Adrenal gland (tissue), 12 donors: ENCODE measurements around the gene CYB561A3. TPM values are rescaled to one million over a fixed set of nuclear protein-coding genes. Genes with fewer than 3 reads are reported as not detected.

Experiments
- DNase-seq, 7 donors: peaks; one replicate each; pipeline ENCODE4 v3.0.0-alpha.2; 2019 to 2020
- H3K27ac ChIP-seq, 5 donors: fragments of 200-600 bp; sonication (generic) in 4 of 5; 1 replicate in 3 of 5; 2 replicates in 2 of 5; pipeline versions ENCODE4 v1.5.1 to v1.8.0; 2016 to 2020; ENCODE audit warnings: mild to moderate bottlenecking in 1 of 5
- H3K27me3 ChIP-seq: fragments of 200-600 bp; 2 replicates; pipeline ENCODE4 v1.8.0; 2021
- H3K36me3 ChIP-seq, 2 donors: fragments of 200-600 bp; replicated peaks in 1 of 2; 1 replicate in 1 of 2; 2 replicates in 1 of 2; pipeline versions ENCODE4 v1.5.1 to v1.8.0; 2018 to 2022
- H3K4me1 ChIP-seq, 2 donors: fragments of 200-600 bp; replicated peaks in 1 of 2; 1 replicate in 1 of 2; 2 replicates in 1 of 2; pipeline versions ENCODE4 v1.5.1 to v1.8.0; 2018 to 2021
- H3K4me3 ChIP-seq, 4 donors: fragments of 200-600 bp; sonication (generic) in 3 of 4; one replicate each; pipeline ENCODE4 v1.5.1; 2016 to 2018
- H3K9me3 ChIP-seq, 3 donors: fragments of 200-600 bp; sonication (generic) in 1 of 3; replicated peaks in 1 of 3; 1 replicate in 2 of 3; 2 replicates in 1 of 3; pipeline versions ENCODE4 v1.5.1 to v1.8.0; 2016 to 2021
- POLR2A ChIP-seq, 2 donors: fragments of 450-650 bp; IDR thresholded peaks; one replicate each; pipeline ENCODE4 v1.6.1; 2017; ENCODE audit warnings: antibody characterized with exemption in 2 of 2, mild to moderate bottlenecking in 2 of 2, moderate library complexity in 1 of 2
- WGBS, 4 donors: extraction: QIAGEN DNeasy Blood & Tissue Kit in 2 of 4; methylation state at CpG; one replicate each; pipeline versions ENCODE4 v1.1.5 to v1.1.7; 2013 to 2017; 5-methylcytosine and 5-hydroxymethylcytosine counted together
- intact Hi-C, 2 donors: fragments of 100-400 bp; cut with DNase I; formaldehyde crosslinking; loops; one replicate each; pipeline versions ENCODE4 v1.14.1 to v1.15.0; 2022 to 2023
- polyA plus RNA-seq, 3 donors: library from polyadenylated mRNA; stranded (reverse); fragments of 200-250 nt in 2 of 3; fragments of 350-450 nt in 1 of 3; fragmentation: Illumina TruSeq in 1 of 3; extraction: RNeasy Lipid Tissue Mini Kit (QIAGEN cat#74804) in 1 of 3; gene quantifications; one replicate each; pipeline ENCODE4 v1.2.3, GENCODE V29; 2013 to 2014
- total RNA-seq, 9 donors: library from RNA; depleted of rRNA in 4 of 9; stranded (reverse); fragments of >200 nt in 4 of 9; fragments of 120-200 nt in 1 of 9; fragmentation: NEBNext Ultra II Directional in 1 of 9; extraction: Animal tissue kit (Norgen Biotek cat#: 25700) in 1 of 9; gene quantifications; one replicate each; pipeline versions ENCODE4 v1.1.0 to v1.2.4, GENCODE V29; 2013 to 2023
- TF ChIP-seq, protein P1 (sequence below), 6 experiments: fragments of 450-650 bp in 4 of 6; fragments of 200-600 bp in 2 of 6; sonication (generic) in 1 of 6; IDR thresholded peaks; 1 replicate in 5 of 6; 2 replicates in 1 of 6; pipeline versions ENCODE4 v1.5.1 to v1.8.0; 2016 to 2021; ENCODE audit warnings: antibody characterized with exemption in 6 of 6, mild to moderate bottlenecking in 2 of 6, moderate library complexity in 1 of 6
- donor health status: healthy with polysubstance abuse.
- donor health status: Bipolar disorder and iron deficiency.
- donor health status: DM: yes; HTN: yes; CAD: no.
- donor health status: DM: no; HTN: no; CAD: no.
- donor health status: DM: no; HTN: no; CAD: no.
- donor health status: DM: yes; HTN: yes; CAD: no.

CYB561A3 gene
- total and polyA plus RNA-seq, 12 donors, result 46.1 to 1,306 (median 622) TPM

DNA sequence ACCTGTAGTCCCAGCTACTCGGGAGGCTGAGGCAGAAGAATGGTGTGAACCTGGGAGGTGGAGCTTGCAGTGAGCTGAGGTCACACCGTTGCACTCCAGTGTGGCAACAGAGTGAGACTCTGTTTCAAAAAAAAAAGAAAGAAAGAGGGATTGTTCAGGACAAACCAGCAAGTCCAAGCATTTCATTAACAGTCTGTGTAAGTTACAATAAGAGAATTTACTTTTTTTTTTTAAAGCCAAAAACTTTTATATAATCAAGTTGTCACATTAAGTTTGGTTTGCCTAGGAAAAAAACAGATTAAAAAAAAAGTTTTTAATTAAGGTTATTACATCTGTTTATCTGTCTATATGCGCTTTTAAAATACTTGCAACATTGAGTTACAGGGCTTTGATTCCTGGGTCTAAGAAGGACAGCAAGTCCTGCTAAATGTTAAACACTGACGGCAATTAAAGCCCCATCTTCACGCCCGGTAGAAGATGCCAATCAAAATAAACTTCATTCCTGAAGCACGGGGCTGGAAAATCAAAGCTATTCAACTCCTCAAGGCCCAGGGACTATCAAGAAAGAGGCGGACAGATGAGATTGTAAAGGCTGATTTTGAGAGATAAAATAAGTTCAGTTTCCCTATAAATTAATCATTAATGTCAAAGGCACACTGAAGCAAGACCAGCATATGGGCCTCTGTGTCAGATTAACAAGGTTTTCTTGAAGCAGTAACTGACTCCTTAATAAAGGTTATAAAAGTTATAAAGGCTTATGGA is 11.2 kb upstream of the CYB561A3 start:
- 51 to 64% (median 54%) methylated on average over 8 of the region's 8 CpGs for WGBS, 4 donors
- Histone ChIP-seq H3K4me1 (peaks cover 38 to 67% of the 10 kb centered on the region in 2 donors), H3K27me3 (no peaks in the 10 kb centered on the region), H3K27ac (peak overlapping the region in 4 of 5 donors; percentile 15 to 64 (median 42)), H3K36me3 (peaks cover 0 to 20% of the 10 kb centered on the region in 2 donors), H3K4me3 (no peak overlapping the region), H3K9me3 (no peaks in the 10 kb centered on the region)
- DNase-seq, result no peak
- no peak for TF ChIP-seq POLR2A (IDR thresholded peaks at IDR 0.05)
- TF ChIP-seq, protein P1, sequence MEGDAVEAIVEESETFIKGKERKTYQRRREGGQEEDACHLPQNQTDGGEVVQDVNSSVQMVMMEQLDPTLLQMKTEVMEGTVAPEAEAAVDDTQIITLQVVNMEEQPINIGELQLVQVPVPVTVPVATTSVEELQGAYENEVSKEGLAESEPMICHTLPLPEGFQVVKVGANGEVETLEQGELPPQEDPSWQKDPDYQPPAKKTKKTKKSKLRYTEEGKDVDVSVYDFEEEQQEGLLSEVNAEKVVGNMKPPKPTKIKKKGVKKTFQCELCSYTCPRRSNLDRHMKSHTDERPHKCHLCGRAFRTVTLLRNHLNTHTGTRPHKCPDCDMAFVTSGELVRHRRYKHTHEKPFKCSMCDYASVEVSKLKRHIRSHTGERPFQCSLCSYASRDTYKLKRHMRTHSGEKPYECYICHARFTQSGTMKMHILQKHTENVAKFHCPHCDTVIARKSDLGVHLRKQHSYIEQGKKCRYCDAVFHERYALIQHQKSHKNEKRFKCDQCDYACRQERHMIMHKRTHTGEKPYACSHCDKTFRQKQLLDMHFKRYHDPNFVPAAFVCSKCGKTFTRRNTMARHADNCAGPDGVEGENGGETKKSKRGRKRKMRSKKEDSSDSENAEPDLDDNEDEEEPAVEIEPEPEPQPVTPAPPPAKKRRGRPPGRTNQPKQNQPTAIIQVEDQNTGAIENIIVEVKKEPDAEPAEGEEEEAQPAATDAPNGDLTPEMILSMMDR (IDR thresholded peaks at IDR 0.05), result no peak
- intact Hi-C loops, result no loop called here

DNA sequence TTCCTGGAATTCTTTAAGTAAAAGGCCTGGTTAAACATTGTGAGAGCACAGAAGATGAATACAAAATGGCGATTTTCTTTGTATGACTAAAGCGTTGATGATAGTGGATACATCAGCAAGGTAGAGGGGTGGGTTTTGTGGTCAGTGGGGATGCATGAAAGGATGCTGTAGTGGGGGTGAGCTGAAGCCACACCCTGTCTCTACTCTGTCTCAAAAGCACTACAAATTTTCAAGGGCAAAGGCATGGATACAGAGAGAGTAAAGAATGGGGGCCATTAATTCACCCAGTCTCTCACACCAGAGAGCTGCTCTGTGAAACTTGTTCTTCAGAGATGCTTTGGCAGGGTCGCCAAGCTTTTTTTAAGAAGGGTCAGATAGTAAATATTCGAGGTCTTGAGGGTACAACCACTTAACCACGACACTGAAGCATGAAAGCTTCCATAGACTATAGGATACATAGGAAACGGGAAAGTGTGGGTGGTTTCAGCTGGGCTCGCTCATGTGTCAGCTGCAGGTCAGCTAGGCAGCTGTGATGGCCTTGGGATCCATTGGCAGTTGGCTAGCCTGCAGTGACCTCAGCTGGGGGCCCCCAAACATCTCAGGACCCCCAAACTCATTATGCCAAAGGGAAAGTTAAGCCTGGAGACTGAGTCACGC is 8.8 kb upstream of the CYB561A3 start:
- Histone ChIP-seq H3K4me1 (peaks cover 51 to 72% of the 10 kb centered on the region in 2 donors), H3K9me3 (no peaks in the 10 kb centered on the region), H3K4me3 (no peak overlapping the region), H3K36me3 (peaks cover 0 to 39% of the 10 kb centered on the region in 2 donors), H3K27ac (peak overlapping the region; percentile 61 to 98 (median 86)), H3K27me3 (no peaks in the 10 kb centered on the region)
- intact Hi-C loops, result no loop called here
- 81 to 91% (median 85%) methylated on average over 8 of the region's 8 CpGs for WGBS, 4 donors
- TF ChIP-seq, protein P1 (IDR thresholded peaks at IDR 0.05), result no peak
- no peak for TF ChIP-seq POLR2A (IDR thresholded peaks at IDR 0.05)
- DNase-seq, result no peak

DNA sequence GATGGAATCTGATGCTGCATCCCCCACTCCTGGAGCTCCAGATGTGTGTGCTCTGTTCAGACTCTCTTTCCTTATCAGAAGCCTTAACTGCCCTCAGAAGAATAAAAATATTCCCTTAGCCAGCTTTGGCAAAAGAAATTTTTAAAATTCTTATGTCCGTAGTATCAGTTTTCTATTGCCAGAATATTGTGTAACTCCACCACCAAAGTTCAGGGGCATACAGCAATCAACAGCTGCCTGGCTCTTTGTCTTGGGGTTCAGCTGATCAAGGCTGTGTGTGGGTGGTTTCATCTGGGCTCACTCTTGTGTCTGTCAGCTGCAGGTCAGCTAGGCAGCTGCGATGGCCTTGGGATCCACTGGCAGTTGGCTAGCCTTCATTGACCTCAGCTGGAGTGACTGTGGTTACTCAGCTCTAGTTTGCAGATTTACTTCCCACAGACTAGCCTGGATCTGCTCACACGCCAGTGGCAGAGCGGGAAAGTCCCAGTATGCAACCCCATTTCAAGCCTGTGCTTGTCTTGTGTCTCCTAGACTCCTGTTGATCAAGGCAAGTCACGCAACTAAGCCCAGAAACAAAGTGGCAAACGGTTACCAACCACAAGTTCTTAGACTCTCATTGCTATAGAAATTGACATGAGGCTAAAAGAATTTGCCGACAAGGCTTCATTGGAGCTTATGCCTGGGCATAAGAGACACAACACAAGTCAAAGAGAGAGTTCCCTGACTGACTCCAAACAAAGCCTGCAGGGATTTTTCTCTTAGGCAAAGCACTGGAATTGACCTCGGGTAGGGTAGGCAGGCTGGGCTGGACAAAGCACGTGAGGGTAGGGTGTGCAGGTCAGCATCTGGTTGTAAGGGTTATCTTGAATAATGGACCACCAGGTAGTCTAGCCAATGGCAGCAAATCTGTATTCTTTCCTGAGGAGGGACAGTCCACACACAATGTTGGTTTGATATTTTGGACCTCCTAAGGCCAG is 8.0 kb upstream of the CYB561A3 start:
- DNase-seq, result peak; percentile 80 to 97 (median 95)
- peak in 1 of 2 donors; percentile 42 for TF ChIP-seq POLR2A (IDR thresholded peaks at IDR 0.05)
- TF ChIP-seq, protein P1 (IDR thresholded peaks at IDR 0.05), result no peak
- Histone ChIP-seq H3K27ac (peak overlapping the region; percentile 61 to 98 (median 86)), H3K9me3 (no peaks in the 10 kb centered on the region), H3K27me3 (no peaks in the 10 kb centered on the region), H3K36me3 (peaks cover 0 to 45% of the 10 kb centered on the region in 2 donors), H3K4me3 (no peak overlapping the region), H3K4me1 (peaks cover 51 to 76% of the 10 kb centered on the region in 2 donors)
- intact Hi-C loops, result no loop called here
- 42 to 57% (median 51%) methylated on average over 8 to 9 of the region's 9 CpGs for WGBS, 4 donors
